WI38 (cell line): ENCODE measurements around the gene ACTRT2.

Source experiments
- H3K4me3 ChIP-seq: 2 replicates; pipeline ENCODE4 v1.5.1; 2011; ENCODE audit warnings: low read depth, mild to moderate bottlenecking, control low read depth, low read length
- CTCF ChIP-seq: IDR thresholded peaks from 2 replicates; pipeline ENCODE4 v1.5.1; 2012; ENCODE audit warnings: low read depth, mild to moderate bottlenecking, control low read depth, low read length

Gene ACTRT2

GRCh38 chr1:3042481-3042880 lies 21.2 kb downstream of the ACTRT2 start:
- TF ChIP-seq CTCF = no peak
- H3K4me3 ChIP-seq = no peak overlapping the region

GRCh38 chr1:3049164-3049563 lies 27.9 kb downstream of the ACTRT2 start:
- no peak overlapping the region for H3K4me3 ChIP-seq
- no peak for TF ChIP-seq CTCF

GRCh38 chr1:3049905-3050304 lies 28.6 kb downstream of the ACTRT2 start:
- no peak overlapping the region for H3K4me3 ChIP-seq
- no peak for TF ChIP-seq CTCF

- H3K4me3 ChIP-seq = no peak overlapping the region
- TF ChIP-seq CTCF = no peak
These were observed 29.3 kb downstream of the ACTRT2 start for GRCh38 chr1:3050603-3051002.

GRCh38 chr1:3051270-3052268 lies 30.3 kb downstream of the ACTRT2 start:
- TF ChIP-seq CTCF = no peak
- H3K4me3 ChIP-seq = no peak overlapping the region

GRCh38 chr1:3052501-3052900 lies 31.2 kb downstream of the ACTRT2 start:
- no peak overlapping the region for H3K4me3 ChIP-seq
- TF ChIP-seq CTCF = no peak

GRCh38 chr1:3053366-3053980 lies 32.2 kb downstream of the ACTRT2 start:
- TF ChIP-seq CTCF = no peak
- no peak overlapping the region for H3K4me3 ChIP-seq
